ENCODE results near the gene TMEM42.
"Not testable (repeated sequence)": the region's sequence is repeated elsewhere in the genome, so short reads cannot be mapped to it uniquely, and the experiment has no call there.

Gene TMEM42

DNA sequence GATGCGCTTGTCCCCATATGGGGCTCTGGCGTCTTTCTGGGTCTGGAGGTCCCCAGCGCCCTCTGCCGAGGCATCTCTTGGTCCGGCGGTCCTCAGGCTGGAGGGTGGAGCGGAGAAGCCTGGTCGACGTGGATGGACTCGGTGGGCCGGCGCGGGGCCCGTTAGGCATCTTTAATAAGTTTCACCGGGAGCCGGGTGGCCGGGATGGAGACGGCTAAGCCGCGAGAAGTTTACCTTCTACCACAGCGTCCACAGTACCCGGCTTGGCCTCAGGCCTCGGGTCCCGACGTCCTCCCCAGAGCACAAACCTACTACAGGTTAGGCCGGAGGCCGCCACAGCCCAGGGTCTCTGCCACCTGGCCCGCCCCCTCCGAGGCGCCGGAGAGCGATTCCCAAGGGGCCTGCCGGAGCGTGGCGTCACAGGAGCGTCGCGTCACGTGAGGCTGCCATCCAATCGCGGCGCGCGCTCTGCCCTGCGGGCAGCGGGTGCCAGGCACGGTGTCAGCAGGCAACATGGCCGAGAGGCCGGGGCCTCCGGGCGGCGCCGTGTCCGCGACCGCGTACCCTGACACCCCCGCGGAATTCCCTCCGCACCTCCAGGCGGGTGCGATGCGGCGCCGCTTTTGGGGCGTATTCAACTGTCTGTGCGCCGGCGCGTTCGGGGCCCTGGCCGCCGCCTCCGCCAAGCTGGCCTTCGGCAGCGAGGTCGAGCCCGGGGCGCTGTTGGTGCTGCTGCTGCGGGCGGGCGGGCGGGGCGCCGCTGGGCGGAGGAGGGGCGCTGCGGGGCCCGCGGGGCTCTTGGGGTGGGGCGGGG, at the start of gene TMEM42:
TSS of gene TMEM42 (plus strand) at position 501 of the 814 bp plus-strand sequence. CDS start at position 514, 13 bp downstream.
- FAIRE-seq = no peak

DNA sequence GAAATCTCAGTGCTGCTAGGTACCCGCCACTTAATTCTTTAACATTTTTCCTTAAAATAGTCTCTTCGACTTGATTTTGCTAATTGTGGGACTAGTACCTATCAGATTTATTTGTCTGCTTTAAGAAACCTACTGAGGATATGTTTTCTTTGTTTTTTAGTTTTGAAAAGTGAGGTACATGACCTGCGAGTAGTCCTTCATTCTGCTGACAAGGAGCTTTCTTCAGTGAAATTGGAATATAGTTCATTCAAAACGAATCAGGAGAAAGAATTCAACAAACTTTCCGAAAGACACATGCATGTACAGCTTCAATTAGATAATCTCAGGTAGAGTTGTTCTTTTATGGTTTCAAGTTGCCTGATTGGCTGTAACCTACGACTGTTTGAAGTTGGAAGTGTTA, 47.0 kb upstream of the TMEM42 start:
- no peak for FAIRE-seq

- not testable (repeated sequence) for FAIRE-seq
Observed at GRCh38 chr3:44816334-44816733, 45.4 kb upstream of the TMEM42 start.

DNA sequence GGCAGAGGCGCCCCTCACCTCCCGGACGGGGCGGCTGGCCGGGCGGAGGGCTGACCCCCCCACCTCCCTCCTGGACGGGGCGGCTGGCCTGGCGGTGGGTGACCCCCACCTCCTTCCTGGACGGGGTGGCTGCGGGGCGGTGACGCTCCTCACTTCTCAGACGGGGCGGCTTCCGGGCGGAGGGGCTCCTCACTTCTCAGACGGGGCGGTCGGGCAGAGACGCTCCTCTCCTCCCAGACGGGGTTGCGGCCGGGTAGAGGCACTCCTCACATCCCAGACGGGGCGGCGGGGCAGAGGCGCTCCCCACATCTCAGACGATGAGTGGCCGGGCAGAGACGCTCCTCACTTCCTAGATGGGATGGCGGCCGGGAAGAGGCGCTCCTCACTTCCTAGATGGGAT, 40.5 kb upstream of the TMEM42 start:
- FAIRE-seq = not testable (repeated sequence)

- no peak for FAIRE-seq
Observed at GRCh38 chr3:44825264-44825925, 36.3 kb upstream of the TMEM42 start.

DNA sequence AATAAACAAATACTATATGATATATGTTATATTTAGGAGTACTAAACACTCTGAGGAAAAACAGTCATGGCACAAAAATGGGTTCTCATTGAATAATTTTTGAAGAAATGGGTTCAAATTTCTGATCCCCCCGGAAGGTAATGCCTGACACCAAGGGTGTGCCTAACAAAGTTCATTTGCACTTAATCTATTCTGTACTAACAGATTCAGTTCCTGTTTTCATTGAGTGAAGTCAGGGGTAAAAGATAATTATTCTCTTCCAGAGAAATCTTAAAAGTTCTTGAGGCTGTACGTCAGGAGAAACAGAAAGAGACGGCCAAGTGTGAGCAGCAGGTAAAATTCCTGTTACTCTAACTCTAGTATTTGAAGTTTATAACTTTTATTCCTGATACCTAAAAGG, 34.5 kb upstream of the TMEM42 start:
- no peak for FAIRE-seq

- FAIRE-seq = no peak
Observed at GRCh38 chr3:44831232-44831631, 30.5 kb upstream of the TMEM42 start.

DNA sequence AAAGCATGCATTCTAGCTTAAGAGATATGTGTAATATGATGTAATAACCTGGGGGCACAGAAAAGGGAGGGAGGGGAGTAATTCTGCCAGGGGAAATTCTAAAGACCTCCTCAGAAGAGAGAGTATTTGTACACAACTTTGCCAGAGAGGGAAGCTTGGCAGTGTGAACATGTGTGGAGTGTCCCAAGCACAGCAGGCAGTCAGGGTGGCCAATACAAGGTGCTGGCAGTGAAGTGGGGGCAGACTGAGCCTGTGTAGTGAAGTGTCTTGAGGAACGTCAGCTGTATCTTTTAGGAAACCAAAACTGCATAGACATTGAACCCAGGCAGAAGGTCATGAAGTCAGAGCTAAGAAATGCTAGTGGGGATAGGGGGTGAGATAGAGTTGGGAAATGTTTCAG, 29.7 kb upstream of the TMEM42 start:
- no peak for FAIRE-seq

DNA sequence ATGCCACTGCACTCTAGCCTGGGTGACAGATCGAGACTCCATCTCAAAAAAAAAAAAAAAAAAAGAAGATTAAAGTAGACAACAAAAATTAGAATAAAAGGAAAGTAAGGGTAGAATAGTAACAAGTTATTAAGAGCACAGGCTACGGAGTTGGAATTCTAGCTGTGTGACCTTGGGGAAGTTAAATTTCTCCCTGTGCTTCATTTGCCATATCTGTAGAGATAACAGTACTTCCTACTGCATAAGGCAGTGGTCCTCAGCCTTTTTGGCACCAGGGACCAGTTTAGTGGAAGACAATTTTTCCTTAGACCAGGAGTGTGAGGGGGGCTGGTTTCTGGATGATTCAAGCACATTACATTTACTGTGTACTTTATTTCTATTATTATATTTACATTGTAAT, 28.7 kb upstream of the TMEM42 start:
- FAIRE-seq = no peak

- no peak for FAIRE-seq
Observed at GRCh38 chr3:44833394-44833793, 28.3 kb upstream of the TMEM42 start.

- FAIRE-seq = no peak
Observed at GRCh38 chr3:44835684-44836083, 26.0 kb upstream of the TMEM42 start.

- no peak for FAIRE-seq
Observed at GRCh38 chr3:44842376-44842775, 19.3 kb upstream of the TMEM42 start.

DNA sequence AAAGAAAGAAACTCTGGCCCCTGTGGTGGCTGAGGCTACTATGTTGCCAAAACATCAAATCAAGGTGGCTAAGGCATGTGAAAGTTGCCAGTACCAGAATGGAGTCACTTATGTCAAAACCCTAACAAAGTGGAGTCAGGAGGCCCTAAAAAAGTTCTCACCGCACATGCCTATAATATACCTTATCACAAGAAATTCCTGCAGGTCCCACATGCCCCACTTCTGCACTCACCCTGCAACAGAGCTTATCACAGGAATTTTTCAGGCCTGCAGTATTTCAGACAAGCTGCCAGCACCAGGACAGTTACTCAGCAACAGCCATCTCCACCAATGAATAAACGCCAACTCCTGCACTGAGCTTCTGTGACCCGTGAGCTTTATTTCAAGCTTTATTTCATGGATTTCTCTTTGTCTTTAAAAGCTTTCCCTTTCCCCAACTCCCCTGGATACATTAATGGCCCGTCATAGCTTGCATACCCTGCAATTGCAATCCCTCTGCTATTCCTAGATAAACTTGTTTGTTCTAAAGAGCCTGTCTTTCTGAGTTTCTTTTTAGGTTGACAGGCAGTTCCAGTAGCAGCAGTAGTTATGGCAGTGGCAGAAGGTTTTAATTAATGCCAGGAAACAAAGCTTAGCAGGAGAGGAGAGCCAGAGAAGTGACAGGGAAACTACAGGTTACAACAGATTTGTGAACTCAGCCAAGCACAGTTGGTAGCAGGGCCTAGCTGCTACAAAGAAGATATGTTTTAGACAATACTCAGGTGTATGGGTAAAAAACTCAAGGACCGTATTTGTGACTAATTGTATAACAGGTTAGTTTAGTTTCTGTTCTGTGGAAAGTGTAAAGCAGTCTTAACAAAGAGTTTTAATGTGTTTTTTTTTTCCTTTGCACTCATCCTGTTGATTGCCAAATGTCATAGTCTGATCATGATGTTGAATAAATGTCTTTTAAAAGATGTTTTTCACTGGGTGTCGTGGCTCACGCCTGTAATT, 15.9 kb upstream of the TMEM42 start:
- no peak for FAIRE-seq

DNA sequence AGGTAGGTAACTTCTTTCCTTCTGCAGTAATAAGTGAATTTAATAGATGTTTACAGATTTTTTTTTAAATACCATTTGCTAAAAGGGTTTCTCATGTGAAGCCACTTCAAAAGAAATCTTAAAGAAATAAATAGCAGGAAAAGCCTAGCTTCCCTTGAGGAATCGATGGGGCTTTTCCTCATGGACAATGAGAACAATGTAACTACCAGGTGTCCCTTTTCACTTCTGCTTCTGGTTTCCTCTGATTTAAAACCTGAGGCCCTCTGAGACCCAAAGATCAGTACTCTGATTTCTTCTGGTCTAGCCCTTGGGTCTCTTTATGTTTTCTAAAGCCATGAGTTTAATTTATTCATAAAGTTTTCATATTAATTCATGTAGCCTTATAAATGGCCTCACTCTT, 13.1 kb upstream of the TMEM42 start:
- no peak for FAIRE-seq

DNA sequence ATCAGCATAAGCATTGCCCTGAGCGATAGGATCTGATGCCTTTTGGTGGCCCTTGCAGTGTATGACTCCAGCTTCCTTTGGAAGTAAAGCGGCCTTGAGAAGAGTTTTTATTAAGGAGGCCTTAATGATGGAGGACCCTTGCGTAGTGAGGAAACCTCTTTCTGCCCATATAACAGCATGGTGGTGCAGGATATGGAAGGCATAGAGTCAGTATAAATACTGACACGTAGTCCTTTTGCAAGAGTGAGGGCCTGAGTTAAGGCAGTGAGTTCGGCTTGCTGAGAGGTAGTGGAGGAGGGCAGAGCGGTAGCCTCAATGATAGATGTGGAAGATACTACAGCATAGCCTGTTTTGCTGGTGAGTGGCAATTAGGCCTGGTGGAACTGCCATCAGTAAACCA, 5.0 kb upstream of the TMEM42 start:
- FAIRE-seq = not testable (repeated sequence)

DNA sequence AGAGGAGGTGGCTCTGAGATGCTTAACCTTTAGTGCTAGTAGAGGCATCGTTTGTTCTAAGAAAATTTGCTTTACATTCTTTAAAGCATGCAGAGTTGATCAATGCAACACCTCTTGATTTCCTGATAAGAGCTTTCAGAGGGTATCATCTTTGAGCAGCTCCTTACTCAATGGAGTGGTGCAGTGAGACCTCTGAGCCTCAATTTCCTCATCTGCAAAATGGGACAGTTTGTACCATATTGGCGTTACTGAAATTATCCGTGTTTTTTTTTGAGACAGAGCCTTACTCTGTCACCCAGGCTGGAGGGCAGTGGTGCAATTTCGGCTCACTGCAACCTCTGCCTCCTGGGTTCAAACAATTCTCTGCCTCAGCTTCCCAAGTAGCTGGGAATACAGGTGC, 1.6 kb upstream of the TMEM42 start:
- no peak for FAIRE-seq

DNA sequence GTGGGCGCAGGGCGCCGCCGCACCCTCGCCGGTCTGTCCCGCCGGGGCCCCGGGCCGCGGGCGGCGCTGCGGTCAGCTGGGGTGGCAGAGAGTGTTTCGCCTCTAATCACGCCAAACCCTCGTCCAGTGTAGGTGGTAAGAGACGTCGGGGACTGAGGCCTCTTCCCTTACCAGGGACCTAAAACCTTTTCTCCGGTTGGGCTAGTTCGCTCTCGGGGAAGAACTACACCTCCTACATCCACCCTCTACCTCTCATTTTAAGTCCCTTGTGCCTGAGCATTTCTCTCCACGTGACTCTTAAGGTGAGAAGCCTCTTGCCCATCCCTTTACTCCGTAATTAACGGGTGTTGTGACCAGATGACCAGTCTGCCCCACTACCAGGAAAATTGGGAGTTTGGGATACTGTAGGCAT, 520 bp downstream of the TMEM42 start:
- no peak for FAIRE-seq

- FAIRE-seq = no peak
Observed at GRCh38 chr3:44865272-44866035, 3.7 kb downstream of the TMEM42 start.

- FAIRE-seq = no peak
Observed at GRCh38 chr3:44867421-44868111, 5.9 kb downstream of the TMEM42 start.

GRCh38 chr3:44870375-44871061, 8.8 kb downstream of the TMEM42 start:
- no peak for FAIRE-seq

DNA sequence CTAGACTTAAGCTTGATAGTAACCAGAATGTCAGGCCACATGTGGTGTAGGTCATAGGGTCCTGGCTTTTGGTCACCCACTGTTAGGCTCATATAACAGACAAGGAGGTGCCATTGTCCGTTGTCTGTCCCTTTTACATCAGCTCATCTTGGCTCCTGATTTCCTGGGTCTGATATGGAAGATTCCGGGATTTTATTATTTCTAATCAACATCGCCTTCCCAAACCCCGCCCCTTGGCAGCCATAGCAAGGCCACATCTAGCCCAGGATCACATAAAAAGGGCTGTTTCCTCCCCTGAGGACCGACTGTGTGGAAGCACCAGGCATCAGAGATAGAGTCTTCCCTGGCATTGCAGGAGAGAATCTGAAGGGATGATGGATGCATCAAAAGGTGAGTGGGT, 12.6 kb downstream of the TMEM42 start, which contains the start of gene TGM4:
TSS of gene TGM4 (plus strand) at position 301 of the 400 bp plus-strand sequence. CDS start at position 372, 71 bp downstream.
- FAIRE-seq = no peak
